OCI-M1 (cell line): ENCODE data around the gene PPCS.

Experiments
- DNase-seq: peaks from one replicate; lab custom pipeline; 2025; lab: John Stamatoyannopoulos, UW

PPCS gene

GRCh38 chr1:42456010-42456753, at the start of gene PPCS, which contains the start of gene ZMYND12:
TSS of gene PPCS (plus strand) at chr1:42456543. CDS start at chr1:42456566, 23 bp downstream.
TSS of gene ZMYND12 (minus strand) at chr1:42456022. CDS start at chr1:42455997, 25 bp downstream.
- peak; percentile 92 for DNase-seq

- DNase-seq, result no peak
Observed at GRCh38 chr1:42414551-42415496, 41.5 kb upstream of the PPCS start.

- DNase-seq, result no peak
Observed at GRCh38 chr1:42417166-42417565, 39.2 kb upstream of the PPCS start.

DNA sequence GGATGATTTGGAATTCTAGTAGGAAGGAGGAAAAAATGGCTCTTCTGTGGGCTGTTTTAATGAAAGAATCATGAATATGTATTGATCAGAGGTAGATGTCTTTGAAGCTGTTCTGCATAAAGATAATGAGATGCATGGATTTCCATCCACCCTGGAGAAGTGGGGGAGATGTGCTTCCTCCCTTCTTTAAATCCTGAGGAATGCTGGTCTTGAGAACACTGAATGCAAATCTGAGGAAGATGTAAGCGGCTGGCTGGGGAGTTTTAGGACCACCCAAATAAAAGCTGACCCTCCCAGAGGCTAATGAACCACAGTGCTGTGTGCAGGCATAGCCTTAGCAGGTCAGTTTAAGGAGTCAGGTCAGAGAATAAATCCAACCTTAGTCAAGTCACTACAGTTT, 37.8 kb upstream of the PPCS start:
- DNase-seq, result no peak

DNA sequence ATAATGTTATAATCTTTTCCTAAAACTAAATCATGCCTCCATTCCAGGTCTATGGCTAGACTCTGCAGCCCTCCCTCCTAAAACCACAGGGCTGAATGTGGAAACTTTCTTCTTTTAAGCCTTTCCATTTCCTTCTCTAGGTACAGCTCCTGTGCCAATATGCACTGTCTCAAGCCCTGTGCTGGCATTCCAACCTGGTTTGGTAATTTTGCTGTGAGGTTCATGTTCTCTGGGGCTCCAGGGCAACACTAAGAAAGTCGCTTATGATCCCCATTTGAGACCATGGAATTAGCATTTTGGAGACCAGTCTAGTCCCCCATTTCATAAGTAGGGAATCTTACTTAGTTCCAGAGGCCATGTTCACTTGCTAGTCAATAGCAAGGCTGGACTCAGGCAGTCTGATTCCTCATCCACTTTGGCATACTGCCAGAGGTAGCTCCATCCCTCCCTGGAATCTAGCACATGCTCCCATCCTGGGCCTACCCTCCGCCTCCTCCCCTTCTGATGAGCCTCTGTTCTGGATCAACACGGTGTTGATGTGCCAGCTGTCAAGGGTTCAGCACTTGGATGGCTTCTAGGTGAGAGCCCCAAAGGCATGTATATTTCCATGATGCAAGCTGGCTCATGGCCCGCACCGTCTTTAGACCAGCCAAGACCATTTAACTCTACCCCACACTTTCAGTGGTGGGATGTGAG, 37.1 kb upstream of the PPCS start:
- no peak for DNase-seq

- DNase-seq, result no peak
Observed at GRCh38 chr1:42420121-42420520, 36.2 kb upstream of the PPCS start.

DNA sequence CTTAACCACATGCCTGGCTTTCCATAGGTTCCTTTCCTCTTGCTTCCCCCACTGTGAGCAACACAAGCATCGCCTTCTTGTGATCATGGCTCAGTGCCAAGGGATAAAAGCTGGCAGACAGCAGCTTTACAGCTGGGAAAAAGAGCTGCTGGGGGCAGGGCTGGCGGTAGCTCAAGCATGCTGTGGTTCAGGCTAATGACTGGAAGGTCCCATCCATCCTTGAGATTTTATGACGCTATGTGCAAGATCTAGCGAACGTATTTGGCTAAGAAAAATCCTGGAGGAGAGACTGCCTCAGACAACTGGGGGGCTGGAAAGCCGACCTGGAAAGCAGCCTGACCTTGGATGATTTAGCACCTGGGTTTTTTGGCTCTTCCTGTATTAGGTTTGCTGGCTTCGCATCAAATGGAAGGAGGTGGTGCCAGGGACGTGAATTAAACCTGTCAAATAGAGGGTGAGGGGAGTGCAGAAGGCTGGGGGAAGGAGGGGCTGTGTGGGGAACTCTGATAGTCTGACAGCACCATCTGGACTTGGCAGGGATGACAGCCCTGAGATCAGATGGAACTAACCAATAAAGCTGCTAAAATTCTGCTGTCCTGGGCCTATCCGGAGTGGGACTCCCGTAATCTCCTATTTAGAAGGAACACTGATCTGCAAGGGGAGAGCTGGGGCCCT, 35.3 kb upstream of the PPCS start:
- DNase-seq, result no peak

DNA sequence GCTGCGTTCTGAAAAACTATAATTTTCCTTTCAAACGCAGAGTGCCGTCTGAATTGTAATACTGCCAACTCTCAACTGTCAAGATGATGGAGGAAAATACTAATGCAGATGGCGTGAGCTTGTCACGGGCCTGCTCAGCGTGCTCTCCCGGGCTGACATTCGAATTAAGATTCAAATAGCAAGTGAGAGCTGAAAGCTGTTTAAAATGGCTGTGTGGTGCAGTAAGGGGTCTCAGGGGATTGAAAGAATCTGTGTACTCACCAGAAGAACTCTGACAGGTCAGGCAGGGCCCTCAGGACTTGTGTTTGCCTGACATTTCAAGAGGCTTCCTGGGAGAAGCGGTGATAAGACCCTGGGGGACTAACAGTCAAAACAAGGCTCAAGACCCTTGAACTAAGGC, 33.6 kb upstream of the PPCS start:
- DNase-seq, result no peak

DNA sequence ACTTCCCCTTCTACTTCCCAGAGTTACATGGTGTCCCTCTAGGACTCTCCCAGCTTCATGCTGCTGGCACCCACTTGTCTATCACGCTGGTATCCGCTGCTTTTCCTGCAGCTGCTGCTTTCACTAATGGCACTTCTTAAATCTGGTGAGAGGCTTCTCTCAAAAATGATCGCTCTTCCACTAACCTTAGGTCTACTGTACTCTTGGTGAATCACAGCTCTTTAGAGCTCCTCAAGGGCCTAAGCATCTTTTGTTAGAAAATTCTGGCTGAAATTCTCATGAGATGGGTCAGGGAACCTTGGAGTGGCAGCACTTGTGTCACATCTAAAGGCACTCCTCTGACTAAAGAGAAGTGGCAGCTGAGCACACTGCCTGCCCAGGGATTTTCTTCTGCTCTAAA, 32.7 kb upstream of the PPCS start:
- DNase-seq, result no peak

DNA sequence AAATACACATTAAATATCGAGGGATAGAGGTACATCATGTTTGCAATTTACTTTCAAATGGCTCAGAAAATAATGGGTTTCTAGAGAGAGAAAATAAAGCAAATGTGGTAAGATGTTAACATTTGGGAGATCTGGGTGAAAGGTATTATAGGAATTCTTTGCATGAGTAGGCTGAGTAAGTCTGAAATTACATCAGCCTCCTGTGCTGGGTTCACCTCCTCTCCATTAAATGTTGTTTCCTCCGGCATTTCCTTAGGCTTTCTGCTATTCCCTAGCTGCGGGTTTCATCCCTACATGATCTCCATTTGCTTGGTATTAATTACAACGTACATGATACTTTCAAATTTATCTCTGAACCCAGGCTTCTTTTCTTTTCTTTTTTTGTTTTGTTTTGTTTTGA, 32.1 kb upstream of the PPCS start:
- DNase-seq, result no peak

- DNase-seq, result no peak
Observed at GRCh38 chr1:42427240-42427639, 29.1 kb upstream of the PPCS start.

- DNase-seq, result no peak
Observed at GRCh38 chr1:42429603-42430002, 26.7 kb upstream of the PPCS start.

GRCh38 chr1:42430286-42431135, 25.8 kb upstream of the PPCS start:
- no peak for DNase-seq

DNA sequence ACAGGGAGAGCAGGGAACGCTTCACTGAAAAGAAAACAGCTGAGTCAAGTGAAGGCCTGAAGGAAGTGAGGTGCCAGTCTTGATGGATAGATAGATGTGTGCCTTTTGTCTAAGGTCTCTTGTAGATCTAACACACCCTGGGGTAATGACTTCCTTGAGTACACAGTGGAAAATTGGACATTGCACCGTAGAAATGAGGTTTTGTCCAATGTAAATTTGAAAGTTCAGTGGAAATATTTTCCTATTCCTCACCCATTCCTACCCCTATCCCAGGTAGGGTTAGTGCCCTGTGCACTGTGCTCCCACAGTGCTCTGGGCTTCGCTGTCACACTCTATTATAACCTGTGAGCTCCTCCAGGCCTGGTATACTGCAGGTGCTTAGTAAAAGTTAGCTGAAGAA, 24.8 kb upstream of the PPCS start:
- DNase-seq, result no peak

DNA sequence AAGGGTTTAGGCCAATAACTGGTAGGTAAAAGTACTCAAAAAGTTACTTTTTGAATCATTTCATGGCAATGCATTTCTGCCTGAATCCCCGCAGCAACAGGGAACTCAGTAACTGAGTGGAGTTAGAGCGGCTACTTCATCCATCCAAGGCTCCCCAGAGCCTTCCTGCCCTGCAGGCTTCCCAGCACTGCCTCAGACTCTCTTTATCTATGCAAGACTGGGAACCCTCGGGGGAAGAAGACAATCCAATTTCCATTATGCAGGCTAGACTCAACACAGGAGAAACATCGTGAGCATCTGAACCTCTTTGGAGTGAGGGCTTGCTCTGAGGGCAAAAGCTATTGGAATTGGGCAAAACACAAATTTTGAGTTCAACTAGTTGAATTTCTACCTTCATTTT, 23.6 kb upstream of the PPCS start:
- DNase-seq, result no peak

- DNase-seq, result no peak
Observed at GRCh38 chr1:42433369-42433768, 23.0 kb upstream of the PPCS start.

DNA sequence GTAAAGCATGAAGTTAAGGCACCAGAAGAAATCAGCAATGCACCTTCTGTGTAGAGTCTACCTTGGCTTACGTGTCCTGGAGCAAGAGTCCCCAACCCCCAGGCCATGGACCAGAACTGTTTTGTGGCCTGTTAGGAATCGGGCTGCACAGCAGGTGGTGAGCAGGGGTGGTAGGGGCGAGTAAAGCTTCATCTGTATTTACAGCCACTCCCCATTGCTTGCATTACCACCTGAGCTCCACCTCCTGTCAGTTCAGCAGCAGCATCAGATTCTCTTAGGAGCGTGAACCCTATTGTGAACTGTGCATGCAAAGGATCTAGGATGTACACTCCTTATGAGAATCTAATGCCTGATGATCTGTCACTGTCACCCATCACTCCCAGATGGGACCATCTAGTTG, 22.0 kb upstream of the PPCS start:
- no peak for DNase-seq

DNA sequence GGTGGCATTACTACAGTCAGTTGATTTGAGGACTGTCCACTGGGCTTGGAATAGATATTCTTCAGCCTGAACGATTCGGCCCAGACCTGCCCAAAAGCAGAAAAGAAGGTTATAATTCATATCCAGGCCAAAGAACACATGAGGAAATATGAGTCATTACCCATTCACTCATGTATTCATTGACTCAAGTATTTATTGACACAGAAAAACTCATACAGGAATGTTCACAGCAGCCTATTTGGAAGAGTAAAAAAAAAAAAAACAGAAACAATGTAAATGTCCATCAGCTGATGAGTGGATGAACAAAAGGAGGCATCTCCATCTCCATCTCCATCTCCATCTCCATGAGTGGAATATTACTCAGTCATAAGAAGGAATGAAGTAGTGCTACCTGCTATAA, 16.4 kb upstream of the PPCS start:
- DNase-seq, result no peak

GRCh38 chr1:42442662-42443061, 13.7 kb upstream of the PPCS start:
- no peak for DNase-seq

DNA sequence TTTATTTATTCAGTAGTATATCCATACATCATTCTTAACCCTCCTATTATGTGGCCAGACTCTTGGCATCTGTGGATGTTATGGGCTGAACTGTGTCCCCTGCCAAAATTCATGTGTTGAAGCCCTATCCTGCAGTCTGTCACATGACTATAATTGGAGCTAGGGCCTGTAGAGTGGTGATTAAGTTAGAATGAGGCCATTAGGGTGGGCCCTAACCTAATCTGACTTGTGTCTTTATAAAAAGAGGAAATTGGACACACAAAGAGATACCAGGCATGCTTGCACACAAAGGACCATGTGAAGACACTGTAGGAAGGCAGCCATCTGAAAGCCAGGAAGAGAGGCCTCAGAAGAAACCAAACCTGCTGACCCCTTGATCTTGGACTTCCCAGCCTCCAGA, 7.1 kb upstream of the PPCS start:
- DNase-seq, result peak; percentile 43

GRCh38 chr1:42450061-42450460, 6.3 kb upstream of the PPCS start:
- DNase-seq, result no peak
